GM21825 (cell line): ENCODE results near the gene OTUD5.
"Not testable (repeated sequence)": the region's sequence is repeated elsewhere in the genome, so short reads cannot be mapped to it uniquely, and the experiment has no call there.

Source experiments
- ATAC-seq: cut with Tn5 transposase; IDR thresholded peaks from one replicate; pipeline ENCODE4 v1.9.1; 2021; ENCODE audit warnings: mild to moderate bottlenecking, moderate library complexity; ENCODE audit not compliant: unreplicated experiment

OTUD5 gene

DNA sequence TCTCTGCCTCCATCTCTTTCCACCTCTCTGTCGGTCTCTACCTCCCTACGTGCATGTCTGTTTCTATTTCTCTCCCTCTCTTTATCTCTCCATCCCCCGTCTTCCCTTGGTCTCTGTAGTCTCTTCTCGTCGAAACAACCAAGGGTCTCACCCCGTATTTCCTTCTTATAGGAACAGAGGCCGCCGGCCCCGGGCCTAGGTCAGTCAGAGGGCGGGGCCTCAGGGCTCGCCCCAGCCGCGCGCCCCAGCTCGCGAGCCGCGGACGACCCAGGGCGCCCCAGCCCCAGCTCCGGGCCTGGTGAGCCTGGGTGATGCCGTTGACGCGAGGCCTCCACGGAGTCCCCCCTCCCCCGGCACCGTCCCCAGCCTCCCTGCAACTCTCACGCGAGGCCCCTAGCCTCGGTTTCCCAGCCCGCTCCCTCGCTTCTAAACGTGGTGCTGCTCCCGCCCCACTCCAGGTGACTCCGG lies 66.4 kb downstream of the OTUD5 start:
- ATAC-seq, result peak; percentile 26

DNA sequence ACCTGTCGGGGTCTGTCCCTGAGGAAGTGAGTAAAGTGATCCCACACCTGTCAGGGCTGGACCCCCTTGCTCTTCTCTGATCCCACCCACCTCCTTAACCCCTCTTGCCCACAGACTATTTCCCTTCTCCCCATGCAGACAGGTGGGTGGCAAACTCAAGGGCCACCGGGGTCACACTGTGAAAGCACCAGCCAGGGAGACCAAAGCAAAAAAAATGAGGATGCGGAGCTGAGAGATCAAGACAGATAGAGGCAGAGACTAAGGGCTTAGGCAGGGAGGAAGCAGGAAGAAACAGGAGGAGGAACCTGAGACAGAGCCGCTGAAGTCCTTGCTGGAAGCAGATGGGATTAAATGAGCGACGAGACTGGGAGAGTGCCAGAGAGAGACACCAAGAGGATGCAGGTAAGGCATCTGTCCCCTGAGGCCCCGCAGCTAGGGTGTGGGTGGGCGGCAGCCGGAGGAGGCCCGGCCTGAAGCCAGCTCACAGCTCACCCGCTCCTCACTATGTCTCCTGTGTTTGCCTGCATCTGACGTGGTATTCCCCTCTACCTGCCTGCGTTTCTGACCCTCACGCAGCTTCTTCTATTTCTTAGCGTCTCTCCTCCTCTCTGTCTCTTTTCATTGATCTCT lies 67.0 kb downstream of the OTUD5 start:
- ATAC-seq, result no peak

DNA sequence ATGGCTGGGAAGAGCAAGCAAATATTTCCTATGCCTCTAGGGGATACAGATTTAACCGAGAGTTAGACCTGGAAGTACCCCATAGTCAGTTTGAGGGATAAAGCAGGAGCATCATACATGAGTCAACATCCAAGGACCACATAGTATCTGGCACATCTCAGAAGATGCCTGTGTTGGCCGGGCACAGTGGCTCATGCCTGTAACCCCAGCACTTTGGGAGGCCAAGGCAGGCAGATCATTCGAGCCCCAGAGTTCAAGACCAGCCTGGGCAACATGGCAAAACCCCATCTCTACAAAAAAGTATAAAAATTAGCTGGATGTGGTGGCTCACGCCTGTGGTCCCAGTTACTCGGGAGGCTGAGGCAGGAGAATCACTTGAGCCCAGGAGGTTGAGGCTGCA lies 70.8 kb downstream of the OTUD5 start:
- not testable (repeated sequence) for ATAC-seq

DNA sequence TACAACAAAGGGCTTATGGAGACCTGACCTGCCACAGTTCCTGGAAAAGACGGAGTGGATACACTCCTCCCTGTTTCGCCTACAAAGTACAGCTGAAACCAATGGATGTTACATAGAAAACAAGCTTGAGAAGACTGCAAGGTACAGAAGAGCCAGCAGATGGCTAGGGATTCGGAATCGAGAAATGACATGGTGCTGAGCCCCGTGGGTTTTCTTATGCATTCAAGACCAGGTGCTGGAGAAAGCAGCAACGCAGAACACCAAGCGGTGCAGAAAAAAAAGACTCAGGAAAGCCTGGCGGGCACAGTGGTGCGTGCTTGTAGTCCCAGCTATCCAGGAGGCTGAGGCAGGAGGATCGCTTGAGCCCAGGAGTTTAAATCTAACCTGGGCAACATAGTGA lies 73.7 kb downstream of the OTUD5 start:
- no peak for ATAC-seq

DNA sequence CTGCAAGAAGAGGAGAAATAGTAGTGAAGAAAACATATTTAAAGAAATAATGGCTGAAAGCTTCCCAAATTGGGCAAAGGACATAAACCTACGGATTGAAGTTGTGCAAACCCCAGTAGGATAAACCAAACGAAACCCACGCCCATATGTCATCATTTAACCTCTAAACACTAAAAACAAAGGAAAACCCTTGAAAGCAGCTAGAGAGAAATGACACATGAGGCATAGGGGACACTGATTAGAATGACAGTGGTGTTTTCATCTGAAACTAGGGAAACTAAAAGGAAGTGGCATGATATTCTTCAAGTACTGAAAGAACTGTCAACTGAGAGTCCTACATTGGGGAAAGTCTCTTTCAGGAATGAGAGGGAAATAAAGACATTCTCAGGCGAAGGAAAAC lies 80.5 kb downstream of the OTUD5 start:
- not testable (repeated sequence) for ATAC-seq
